ENCODE data around the gene OR4F6.
"Not testable (repeated sequence)": the region's sequence is repeated elsewhere in the genome, so short reads cannot be mapped to it uniquely, and the experiment has no call there.

DNA sequence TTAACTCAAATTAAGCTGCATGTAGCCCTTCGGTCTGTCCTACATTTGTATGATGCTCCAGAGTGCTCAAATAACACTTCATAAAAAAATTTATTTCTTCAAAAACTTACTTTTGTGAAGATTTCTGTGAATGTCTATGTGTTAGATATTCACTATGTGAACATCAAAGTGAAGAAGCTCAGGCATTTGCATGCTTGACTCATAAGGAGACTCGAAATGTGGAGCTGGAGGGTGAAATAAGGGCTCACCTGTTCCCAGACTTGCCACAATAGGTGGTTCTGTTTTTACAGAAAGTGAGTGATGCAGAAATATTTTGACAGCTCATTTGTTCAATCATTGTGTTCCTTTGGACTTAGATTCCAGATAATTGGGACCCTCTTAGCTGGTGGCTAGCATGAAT, 16.9 kb upstream of the OR4F6 start:
- TF ChIP-seq, protein P1, sequence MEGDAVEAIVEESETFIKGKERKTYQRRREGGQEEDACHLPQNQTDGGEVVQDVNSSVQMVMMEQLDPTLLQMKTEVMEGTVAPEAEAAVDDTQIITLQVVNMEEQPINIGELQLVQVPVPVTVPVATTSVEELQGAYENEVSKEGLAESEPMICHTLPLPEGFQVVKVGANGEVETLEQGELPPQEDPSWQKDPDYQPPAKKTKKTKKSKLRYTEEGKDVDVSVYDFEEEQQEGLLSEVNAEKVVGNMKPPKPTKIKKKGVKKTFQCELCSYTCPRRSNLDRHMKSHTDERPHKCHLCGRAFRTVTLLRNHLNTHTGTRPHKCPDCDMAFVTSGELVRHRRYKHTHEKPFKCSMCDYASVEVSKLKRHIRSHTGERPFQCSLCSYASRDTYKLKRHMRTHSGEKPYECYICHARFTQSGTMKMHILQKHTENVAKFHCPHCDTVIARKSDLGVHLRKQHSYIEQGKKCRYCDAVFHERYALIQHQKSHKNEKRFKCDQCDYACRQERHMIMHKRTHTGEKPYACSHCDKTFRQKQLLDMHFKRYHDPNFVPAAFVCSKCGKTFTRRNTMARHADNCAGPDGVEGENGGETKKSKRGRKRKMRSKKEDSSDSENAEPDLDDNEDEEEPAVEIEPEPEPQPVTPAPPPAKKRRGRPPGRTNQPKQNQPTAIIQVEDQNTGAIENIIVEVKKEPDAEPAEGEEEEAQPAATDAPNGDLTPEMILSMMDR (IDR thresholded peaks at IDR 0.05; ENCODE audit: low read depth, low read length, missing input control) = not testable (repeated sequence)
- TF ChIP-seq, protein P2, sequence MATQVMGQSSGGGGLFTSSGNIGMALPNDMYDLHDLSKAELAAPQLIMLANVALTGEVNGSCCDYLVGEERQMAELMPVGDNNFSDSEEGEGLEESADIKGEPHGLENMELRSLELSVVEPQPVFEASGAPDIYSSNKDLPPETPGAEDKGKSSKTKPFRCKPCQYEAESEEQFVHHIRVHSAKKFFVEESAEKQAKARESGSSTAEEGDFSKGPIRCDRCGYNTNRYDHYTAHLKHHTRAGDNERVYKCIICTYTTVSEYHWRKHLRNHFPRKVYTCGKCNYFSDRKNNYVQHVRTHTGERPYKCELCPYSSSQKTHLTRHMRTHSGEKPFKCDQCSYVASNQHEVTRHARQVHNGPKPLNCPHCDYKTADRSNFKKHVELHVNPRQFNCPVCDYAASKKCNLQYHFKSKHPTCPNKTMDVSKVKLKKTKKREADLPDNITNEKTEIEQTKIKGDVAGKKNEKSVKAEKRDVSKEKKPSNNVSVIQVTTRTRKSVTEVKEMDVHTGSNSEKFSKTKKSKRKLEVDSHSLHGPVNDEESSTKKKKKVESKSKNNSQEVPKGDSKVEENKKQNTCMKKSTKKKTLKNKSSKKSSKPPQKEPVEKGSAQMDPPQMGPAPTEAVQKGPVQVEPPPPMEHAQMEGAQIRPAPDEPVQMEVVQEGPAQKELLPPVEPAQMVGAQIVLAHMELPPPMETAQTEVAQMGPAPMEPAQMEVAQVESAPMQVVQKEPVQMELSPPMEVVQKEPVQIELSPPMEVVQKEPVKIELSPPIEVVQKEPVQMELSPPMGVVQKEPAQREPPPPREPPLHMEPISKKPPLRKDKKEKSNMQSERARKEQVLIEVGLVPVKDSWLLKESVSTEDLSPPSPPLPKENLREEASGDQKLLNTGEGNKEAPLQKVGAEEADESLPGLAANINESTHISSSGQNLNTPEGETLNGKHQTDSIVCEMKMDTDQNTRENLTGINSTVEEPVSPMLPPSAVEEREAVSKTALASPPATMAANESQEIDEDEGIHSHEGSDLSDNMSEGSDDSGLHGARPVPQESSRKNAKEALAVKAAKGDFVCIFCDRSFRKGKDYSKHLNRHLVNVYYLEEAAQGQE (IDR thresholded peaks at IDR 0.05) = not testable (repeated sequence)
- not testable (repeated sequence) for TF ChIP-seq YY1, RAD21, ZBTB33 (IDR thresholded peaks at IDR 0.05)

Measured in liver (tissue), 3 donors.